A549 treated with AZD2906 at 1 μM for 4 hours (cell line): Measurements from ENCODE around the gene IFNA6. TPM values are rescaled to one million over a fixed set of nuclear protein-coding genes. Genes with fewer than 3 reads are reported as not detected.

Experiments
- total RNA-seq: library from RNA; stranded (reverse); fragments of 200-300 nt; extraction: Qiagen RNA extraction; gene quantifications from 5 replicates; pipeline ENCODE4 v1.2.3, GENCODE V29; 2022

The IFNA6 gene
- total RNA-seq: not detected in 5 replicates

DNA sequence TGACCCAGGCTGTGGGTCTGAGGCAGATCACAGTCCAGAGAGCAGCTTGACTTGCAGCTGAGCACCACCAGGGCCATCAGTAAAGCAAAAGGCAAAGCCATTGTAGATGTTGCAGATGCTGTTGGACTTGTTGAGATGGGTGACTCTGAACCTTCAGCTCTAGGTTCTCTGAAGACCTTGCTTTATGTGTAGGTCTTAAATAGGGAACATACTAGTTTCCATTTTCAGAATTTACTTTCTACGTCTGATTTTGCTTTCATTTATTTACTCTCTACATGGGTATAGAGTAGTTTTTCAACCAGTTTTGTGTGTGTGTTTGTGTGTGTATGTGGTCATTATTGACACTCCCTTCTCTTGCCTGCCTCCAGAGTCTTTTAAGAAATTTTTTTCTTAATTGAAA is at the start of gene IFNA6:
IFNA6 (minus strand) TSS at position 101 of the 400 bp plus-strand sequence; CDS start at position 101, 0 bp downstream.

GRCh38 chr9:21385131-21385670 is 34.5 kb upstream of the IFNA6 start, which contains the start of gene IFNA2:
Gene IFNA2, minus strand, starts transcription at chr9:21385398. Its CDS starts 69 bp downstream, at chr9:21385329.

GRCh38 chr9:21367957-21368356 is 17.3 kb upstream of the IFNA6 start, which contains the start of gene IFNA13:
Gene IFNA13, minus strand, starts transcription at chr9:21368057. Its CDS starts 47 bp downstream, at chr9:21368010.

DNA sequence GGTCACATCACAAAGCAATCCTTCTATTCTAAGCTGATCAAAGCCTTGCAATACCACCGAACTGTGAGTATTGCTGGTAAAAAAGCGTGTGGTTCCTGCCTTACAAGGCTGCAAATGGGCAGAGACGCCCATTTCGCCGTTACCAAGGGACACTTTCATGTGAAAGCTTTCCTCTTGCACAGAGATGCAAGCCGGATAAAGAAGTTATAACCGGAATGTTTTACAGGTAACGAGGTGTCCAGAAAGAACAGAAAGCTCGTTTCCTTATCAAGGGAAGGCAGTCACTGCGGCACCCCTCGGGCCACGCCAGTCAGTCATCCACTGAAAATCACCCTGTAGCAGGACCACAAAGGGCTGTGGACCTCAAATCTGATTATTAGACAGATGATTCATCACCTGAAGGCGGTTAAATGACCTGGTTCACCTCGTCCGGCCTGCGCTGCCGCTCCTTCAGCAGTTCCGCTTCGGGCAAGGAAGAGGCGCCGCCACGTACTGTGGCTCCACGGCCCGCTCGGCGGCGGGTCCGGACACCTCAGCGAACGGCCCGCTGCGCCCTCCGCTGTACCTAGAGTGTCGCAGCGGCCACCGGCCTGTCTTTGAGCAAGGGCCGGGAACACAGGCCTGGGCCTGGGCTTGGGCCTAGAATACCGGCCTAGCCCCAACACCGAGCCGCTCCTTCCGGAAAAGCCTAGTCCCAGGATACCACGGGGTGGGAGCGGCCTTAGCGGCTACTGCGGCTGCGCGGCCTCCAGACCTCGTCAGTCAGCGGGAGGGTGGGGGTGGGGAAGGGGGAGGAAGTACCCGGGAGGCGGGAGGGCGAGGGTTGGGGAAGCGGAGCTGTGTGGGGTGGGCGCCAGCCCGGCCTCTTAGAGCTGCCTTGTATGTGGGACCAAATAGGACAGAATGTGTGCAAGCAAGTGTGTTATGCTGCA is 15.7 kb downstream of the IFNA6 start, which contains the start of gene KLHL9:
KLHL9 (minus strand) TSS at position 704 of the 932 bp plus-strand sequence; CDS start at position 159, 545 bp downstream.

DNA sequence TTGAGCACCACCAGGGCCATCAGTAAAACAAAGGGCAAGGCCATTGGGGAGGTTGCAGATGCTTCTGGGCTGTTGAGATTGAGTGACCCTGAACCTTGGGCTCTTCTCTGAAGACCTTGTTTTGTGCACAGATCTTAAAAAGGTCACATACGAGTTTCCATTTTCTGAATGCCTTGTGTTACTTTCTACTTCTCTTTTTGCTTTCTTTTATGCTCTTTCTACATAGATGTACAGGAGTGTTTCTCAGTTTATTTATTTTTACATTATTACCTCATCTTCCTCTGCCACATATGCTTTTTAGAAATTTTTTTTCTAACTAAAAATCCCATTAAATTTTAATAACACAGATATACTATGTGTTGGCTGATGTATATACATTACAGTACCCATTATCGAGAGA is 45.5 kb downstream of the IFNA6 start, which contains the start of gene IFNA5:
IFNA5 (minus strand) TSS at position 101 of the 400 bp plus-strand sequence; CDS start at position 44, 57 bp downstream.

Other genes with a start within 250 kb of the IFNA6 start
- gene IFNW1, start 209.1 kb downstream of the IFNA6 start, total RNA-seq: not detected in 5 replicates
- gene IFNA21, start 184.2 kb downstream of the IFNA6 start, total RNA-seq: not detected in 5 replicates
- not detected in 5 replicates for gene IFNA4, start 163.3 kb downstream of the IFNA6 start, total RNA-seq
- not detected in 5 replicates for gene IFNA7, start 148.7 kb downstream of the IFNA6 start, total RNA-seq
- gene IFNA10, start 143.7 kb downstream of the IFNA6 start, total RNA-seq: not detected in 5 replicates
- gene IFNA16, start 133.6 kb downstream of the IFNA6 start, total RNA-seq: not detected in 5 replicates
- not detected in 5 replicates for gene IFNA17, start 122.7 kb downstream of the IFNA6 start, total RNA-seq
- not detected in 5 replicates for gene IFNA14, start 110.9 kb downstream of the IFNA6 start, total RNA-seq
- gene IFNA5, start 45.6 kb downstream of the IFNA6 start, total RNA-seq: not detected in 5 replicates
- 15.3 to 20.3 TPM (median 18.6 TPM) in 5 replicates for gene KLHL9, start 15.5 kb downstream of the IFNA6 start, total RNA-seq
- not detected in 5 replicates for gene IFNA13, start 17.2 kb upstream of the IFNA6 start, total RNA-seq
- gene IFNA2, start 34.5 kb upstream of the IFNA6 start, total RNA-seq: not detected in 5 replicates
- gene IFNA8, start 58.2 kb upstream of the IFNA6 start, total RNA-seq: not detected in 5 replicates
- gene IFNA1, start 89.6 kb upstream of the IFNA6 start, total RNA-seq: not detected in 5 replicates
- 0.41 to 1.1 TPM (median 0.72 TPM) in 5 replicates for gene IFNE, start 131.4 kb upstream of the IFNA6 start, total RNA-seq